ENCODE data around the gene DMRTA2.

The DMRTA2 gene

GRCh38 chr1:50378770-50379169, 44.5 kb downstream of the DMRTA2 start:
- H3K4me3 ChIP-seq (ENCODE audit: low read depth, low read length), result no peak overlapping the region
- TF ChIP-seq CTCF (conservative IDR thresholded peaks at IDR 0.05; ENCODE audit: low read depth, low read length), result no peak
- no peak for DNase-seq (ENCODE audit: low read depth)

GRCh38 chr1:50373532-50373931, 49.7 kb downstream of the DMRTA2 start:
- no peak for DNase-seq (ENCODE audit: low read depth)
- H3K4me3 ChIP-seq (ENCODE audit: low read depth, low read length), result no peak overlapping the region
- no peak for TF ChIP-seq CTCF (conservative IDR thresholded peaks at IDR 0.05; ENCODE audit: low read depth, low read length)

- DNase-seq (ENCODE audit: low read depth), result no peak
- TF ChIP-seq CTCF (conservative IDR thresholded peaks at IDR 0.05; ENCODE audit: low read depth, low read length), result no peak
- no peak overlapping the region for H3K4me3 ChIP-seq (ENCODE audit: low read depth, low read length)
Observed at GRCh38 chr1:50371749-50372148, 51.5 kb downstream of the DMRTA2 start.

GRCh38 chr1:50369830-50370229, 53.4 kb downstream of the DMRTA2 start:
- TF ChIP-seq CTCF (conservative IDR thresholded peaks at IDR 0.05; ENCODE audit: low read depth, low read length), result peak; percentile 34
- H3K4me3 ChIP-seq (ENCODE audit: low read depth, low read length), result no peak overlapping the region
- peak; percentile 7 for DNase-seq (ENCODE audit: low read depth)

GRCh38 chr1:50369008-50369634, 54.1 kb downstream of the DMRTA2 start:
- no peak for TF ChIP-seq CTCF (conservative IDR thresholded peaks at IDR 0.05; ENCODE audit: low read depth, low read length)
- no peak for DNase-seq (ENCODE audit: low read depth)
- no peak overlapping the region for H3K4me3 ChIP-seq (ENCODE audit: low read depth, low read length)

- H3K4me3 ChIP-seq (ENCODE audit: low read depth, low read length), result no peak overlapping the region
- peak; percentile 25 for DNase-seq (ENCODE audit: low read depth)
- peak; percentile 83 for TF ChIP-seq CTCF (conservative IDR thresholded peaks at IDR 0.05; ENCODE audit: low read depth, low read length)
Observed at GRCh38 chr1:50368179-50369007, 54.9 kb downstream of the DMRTA2 start.

All from choroid plexus epithelial cell (primary cell).